Duodenal mucosa (tissue), 2 donors: ENCODE data around the gene LRRC59.

Source experiments
- H3K27ac ChIP-seq: one replicate; pipeline ENCODE4 v1.7.0; 2013; ENCODE audit warnings: low read depth, low read length
- H3K27me3 ChIP-seq, 2 donors: one replicate each; pipeline ENCODE4 v1.7.0; 2013; ENCODE audit warnings: low read length in 2 of 2, control low read depth in 1 of 2; ENCODE audit not compliant: insufficient read depth in 2 of 2, control insufficient read depth in 1 of 2
- H3K36me3 ChIP-seq, 2 donors: one replicate each; pipeline ENCODE4 v1.7.0; 2013; ENCODE audit warnings: low read length in 2 of 2, control low read depth in 1 of 2; ENCODE audit not compliant: insufficient read depth in 2 of 2, control insufficient read depth in 1 of 2
- H3K4me1 ChIP-seq, 2 donors: one replicate each; pipeline ENCODE4 v1.7.0; 2013; ENCODE audit warnings: low read length in 2 of 2, control low read depth in 1 of 2; ENCODE audit not compliant: insufficient read depth in 2 of 2, control insufficient read depth in 1 of 2
- H3K4me3 ChIP-seq, 2 donors: one replicate each; pipeline ENCODE4 v1.7.0; 2013; ENCODE audit warnings: low read length in 2 of 2, low read depth in 1 of 2
- H3K9ac ChIP-seq, 2 donors: one replicate each; pipeline ENCODE4 v1.7.0; 2013; ENCODE audit warnings: low read length in 2 of 2, low read depth in 1 of 2
- H3K9me3 ChIP-seq, 2 donors: one replicate each; pipeline ENCODE4 v1.7.0; 2013; ENCODE audit warnings: low read length in 2 of 2, control low read depth in 1 of 2; ENCODE audit not compliant: control insufficient read depth in 1 of 2

The LRRC59 gene

GRCh38 chr17:50397111-50397918 is at the start of gene LRRC59:
TSS of gene LRRC59 (minus strand) at chr17:50397523. CDS start at chr17:50397317, 206 bp downstream.
- Histone ChIP-seq H3K27me3 (no peaks in the 10 kb centered on the region), H3K4me1 (peaks cover 24 to 25% of the 10 kb centered on the region in 2 donors), H3K9ac (peak within 1 kb of the TSS; percentile 90 to 93), H3K4me3 (peak within 1 kb of the TSS; percentile 94 to 96), H3K27ac (peak within 1 kb of the TSS; percentile 68), H3K36me3 (peaks cover 24 to 28% of the 10 kb centered on the region in 2 donors), H3K9me3 (no peaks in the 10 kb centered on the region)

GRCh38 chr17:50445730-50446325 is 48.5 kb upstream of the LRRC59 start:
- Histone ChIP-seq H3K4me3 (no peak overlapping the region), H3K9ac (no peak overlapping the region), H3K27me3 (no peaks in the 10 kb centered on the region), H3K36me3 (no peaks in the 10 kb centered on the region), H3K27ac (no peak overlapping the region), H3K4me1 (peaks cover 17 to 23% of the 10 kb centered on the region in 2 donors), H3K9me3 (no peaks in the 10 kb centered on the region)

- H3K27ac ChIP-seq: no peak overlapping the region
- H3K9ac ChIP-seq: no peak overlapping the region
- H3K9me3 ChIP-seq: no peaks in the 10 kb centered on the region
- H3K4me3 ChIP-seq: no peak overlapping the region
- no peaks in the 10 kb centered on the region for H3K27me3 ChIP-seq
- no peaks in the 10 kb centered on the region for H3K36me3 ChIP-seq
- H3K4me1 ChIP-seq: peaks cover 24 to 30% of the 10 kb centered on the region in 2 donors
These were observed 47.8 kb upstream of the LRRC59 start for GRCh38 chr17:50444841-50445715.

GRCh38 chr17:50443505-50443974 is 46.2 kb upstream of the LRRC59 start:
- Histone ChIP-seq H3K36me3 (no peaks in the 10 kb centered on the region), H3K9me3 (no peaks in the 10 kb centered on the region), H3K27me3 (no peaks in the 10 kb centered on the region), H3K4me1 (peaks cover 27 to 38% of the 10 kb centered on the region in 2 donors), H3K4me3 (no peak overlapping the region), H3K27ac (no peak overlapping the region), H3K9ac (no peak overlapping the region)

GRCh38 chr17:50440838-50441829 is 43.8 kb upstream of the LRRC59 start:
- H3K4me1 ChIP-seq: peaks cover 19 to 35% of the 10 kb centered on the region in 2 donors
- peak overlapping the region; percentile 30 for H3K27ac ChIP-seq
- no peaks in the 10 kb centered on the region for H3K27me3 ChIP-seq
- H3K4me3 ChIP-seq: peak overlapping the region; percentile 21 to 29
- H3K9me3 ChIP-seq: no peaks in the 10 kb centered on the region
- peak overlapping the region; percentile 5 to 44 for H3K9ac ChIP-seq
- H3K36me3 ChIP-seq: no peaks in the 10 kb centered on the region

GRCh38 chr17:50440172-50440837 is 43.0 kb upstream of the LRRC59 start:
- H3K9ac ChIP-seq: peak overlapping the region; percentile 5 to 44
- no peaks in the 10 kb centered on the region for H3K27me3 ChIP-seq
- peak overlapping the region; percentile 21 to 29 for H3K4me3 ChIP-seq
- H3K27ac ChIP-seq: peak overlapping the region; percentile 36
- H3K36me3 ChIP-seq: no peaks in the 10 kb centered on the region
- peaks cover 19 to 35% of the 10 kb centered on the region in 2 donors for H3K4me1 ChIP-seq
- H3K9me3 ChIP-seq: no peaks in the 10 kb centered on the region

- Histone ChIP-seq H3K4me3 (no peak overlapping the region), H3K27me3 (no peaks in the 10 kb centered on the region), H3K4me1 (peaks cover 19 to 35% of the 10 kb centered on the region in 2 donors), H3K36me3 (no peaks in the 10 kb centered on the region), H3K9me3 (no peaks in the 10 kb centered on the region), H3K9ac (no peak overlapping the region), H3K27ac (no peak overlapping the region)
These were observed 41.7 kb upstream of the LRRC59 start for GRCh38 chr17:50439008-50439407.

GRCh38 chr17:50437409-50437808 is 40.1 kb upstream of the LRRC59 start:
- H3K27ac ChIP-seq: no peak overlapping the region

More at GRCh38 chr17:50437409-50437808, 40.1 kb upstream of the LRRC59 start:
- H3K36me3 ChIP-seq: no peaks in the 10 kb centered on the region
- H3K27me3 ChIP-seq: no peaks in the 10 kb centered on the region
- H3K9me3 ChIP-seq: no peaks in the 10 kb centered on the region
- no peak overlapping the region for H3K9ac ChIP-seq
- peaks cover 14 to 23% of the 10 kb centered on the region in 2 donors for H3K4me1 ChIP-seq
- H3K4me3 ChIP-seq: no peak overlapping the region
